Fibroblast of skin of right biceps (primary cell): ENCODE data around the gene SUPT4H1.
A peak's percentile ranks its signal among the peaks of the same experiment; 100 is the strongest.

ENCODE experiments used
- DNase-seq: peaks from one replicate; pipeline ENCODE4 v3.0.0-alpha.2; 2013

The SUPT4H1 gene

DNA sequence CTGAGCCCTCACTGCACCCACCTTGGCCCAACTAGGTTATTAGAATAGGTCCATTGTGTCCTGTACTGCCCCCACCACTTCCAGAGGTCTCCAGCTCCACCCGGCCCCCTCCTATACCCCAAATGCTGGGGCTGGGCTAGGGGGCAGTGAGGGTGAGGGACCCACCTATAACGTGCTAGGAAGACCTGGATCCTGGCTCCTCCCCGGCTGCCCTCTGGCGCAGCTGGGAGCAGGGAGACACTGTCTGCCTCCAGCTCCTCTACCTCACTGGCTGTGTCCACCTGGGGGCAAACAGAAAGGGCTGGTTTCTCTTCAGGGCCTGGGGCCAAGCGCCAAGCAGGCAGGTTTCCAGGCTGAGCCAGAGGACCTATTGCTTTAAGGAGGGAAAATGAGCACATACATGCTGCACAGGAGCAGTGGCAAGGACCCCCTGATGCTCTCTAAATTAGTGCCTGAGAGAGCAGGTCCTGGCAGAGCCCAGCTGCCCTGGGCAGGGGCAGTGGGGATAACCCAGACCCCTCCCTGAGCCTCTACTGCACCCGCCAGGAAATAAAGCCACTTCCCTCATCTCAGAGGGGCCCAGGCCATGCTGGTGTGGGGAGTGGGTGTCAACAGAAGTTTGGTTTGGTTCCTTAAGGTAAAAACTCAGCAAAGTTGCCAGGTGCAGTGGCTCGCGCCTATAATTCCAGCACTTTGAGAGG, 35.6 kb downstream of the SUPT4H1 start:
- no peak for DNase-seq

DNA sequence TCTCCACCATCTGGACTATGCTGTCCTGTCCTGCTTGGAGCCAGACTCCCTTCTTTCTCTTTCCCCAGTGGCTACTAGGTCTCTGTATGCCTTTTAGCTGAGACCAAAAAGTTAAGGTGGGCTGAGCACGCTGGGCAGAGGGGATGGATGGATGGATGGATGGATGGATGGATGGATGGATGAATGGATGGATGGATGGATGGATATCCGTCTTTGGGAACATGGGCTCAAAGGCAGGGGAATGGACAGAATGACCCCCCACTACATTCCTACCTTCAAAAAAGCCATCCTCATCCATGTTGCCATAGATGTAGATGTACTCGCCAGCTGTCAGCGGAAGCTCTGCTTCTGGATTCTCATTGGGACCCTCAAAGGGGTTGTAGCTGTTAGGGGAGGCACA, 36.3 kb downstream of the SUPT4H1 start:
- DNase-seq = no peak

DNA sequence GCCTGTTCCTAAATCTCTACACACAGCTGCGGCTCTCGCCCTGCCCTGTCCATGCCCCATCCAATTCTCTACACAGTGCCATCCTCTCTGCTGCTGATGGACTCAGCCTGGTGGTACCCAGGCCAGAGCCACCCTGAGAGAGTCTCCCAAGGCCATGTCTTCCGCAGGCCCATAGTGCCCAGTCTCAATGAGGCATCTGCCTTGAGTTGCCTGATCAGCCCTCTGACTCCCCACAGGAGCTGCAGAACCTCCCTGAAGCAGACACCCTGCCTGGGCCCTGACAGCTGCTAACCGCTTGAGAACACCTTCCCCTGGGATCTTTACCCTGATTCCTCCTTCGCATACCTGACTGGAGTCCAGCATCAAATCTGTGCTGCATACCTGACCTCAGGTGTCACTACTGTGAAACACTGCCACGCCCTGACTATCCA, 36.7 kb downstream of the SUPT4H1 start:
- DNase-seq = no peak

DNA sequence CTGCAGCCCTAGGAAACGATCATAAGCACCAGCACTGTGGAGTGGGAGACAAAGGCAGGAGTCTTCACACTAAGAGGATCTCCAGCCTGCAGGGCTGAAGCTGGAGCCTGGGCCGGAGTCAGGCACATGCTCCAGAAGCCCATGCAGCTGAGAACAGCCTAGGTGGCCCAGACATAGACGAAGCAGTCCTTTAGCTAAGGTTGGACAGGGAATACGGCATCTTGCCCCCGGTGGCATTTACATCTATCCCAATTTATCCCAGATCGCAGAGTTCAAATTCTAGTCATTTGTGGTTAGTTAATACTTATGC, 37.3 kb downstream of the SUPT4H1 start:
- no peak for DNase-seq

DNA sequence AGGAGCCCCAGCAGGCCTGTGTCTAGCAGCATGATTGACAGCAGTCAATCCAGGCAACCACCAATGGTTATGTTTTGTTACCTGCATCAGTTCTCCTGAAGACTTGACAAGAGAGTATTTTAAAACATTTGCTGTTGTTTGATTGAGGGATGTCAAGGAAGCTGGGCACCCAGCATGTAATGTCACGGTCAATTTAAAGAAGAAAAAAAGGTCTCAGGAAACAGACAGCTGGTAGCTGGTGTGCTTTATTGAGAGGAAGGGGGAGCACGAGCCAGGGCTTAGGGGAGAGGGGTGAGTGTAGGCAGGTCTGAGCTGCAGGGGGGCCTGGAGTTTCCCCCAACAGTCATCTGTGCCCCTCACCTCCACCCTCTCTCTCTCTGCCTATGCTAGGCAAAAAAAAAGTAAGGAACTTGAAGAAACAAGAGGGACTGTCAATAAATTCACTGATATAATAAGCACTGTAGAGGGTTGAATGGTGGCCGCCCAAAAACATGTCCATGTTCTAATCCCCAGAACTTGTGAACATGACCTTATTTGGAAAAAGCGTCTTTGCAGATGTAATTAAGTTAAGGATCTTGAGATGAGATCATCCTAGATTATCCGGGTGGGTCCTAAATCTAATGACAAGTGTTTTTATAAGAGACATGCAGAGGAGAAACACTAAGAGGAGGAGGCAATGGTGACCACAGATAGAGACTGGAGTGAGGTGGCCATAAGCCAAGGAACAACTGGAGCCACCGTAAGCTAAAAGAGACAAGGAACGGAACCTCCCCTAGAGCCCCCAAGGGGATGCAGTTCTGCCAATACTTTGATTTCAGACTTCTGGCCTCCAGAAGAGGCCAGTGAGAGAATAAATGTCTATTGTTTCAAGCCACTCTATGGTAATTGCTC, 37.9 kb downstream of the SUPT4H1 start:
- DNase-seq = no peak

DNA sequence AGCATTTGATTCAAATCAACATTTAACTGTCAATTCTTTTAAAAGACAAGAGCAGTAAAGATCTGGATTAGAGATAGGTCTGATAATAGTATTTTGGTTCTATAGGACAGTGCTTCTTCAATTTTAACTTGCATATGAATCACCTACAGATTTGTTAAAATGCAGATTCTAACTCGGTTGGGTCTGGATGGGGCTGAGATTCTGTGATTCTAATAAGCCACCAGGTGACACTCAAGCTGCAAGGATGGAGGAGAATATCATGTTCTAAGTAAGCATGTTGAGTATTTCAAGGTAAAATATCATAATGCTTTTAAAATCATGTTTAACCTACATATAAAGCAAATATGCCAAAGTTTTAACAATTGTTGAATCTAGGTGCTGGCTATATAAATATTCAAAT, 39.2 kb downstream of the SUPT4H1 start:
- no peak for DNase-seq

DNA sequence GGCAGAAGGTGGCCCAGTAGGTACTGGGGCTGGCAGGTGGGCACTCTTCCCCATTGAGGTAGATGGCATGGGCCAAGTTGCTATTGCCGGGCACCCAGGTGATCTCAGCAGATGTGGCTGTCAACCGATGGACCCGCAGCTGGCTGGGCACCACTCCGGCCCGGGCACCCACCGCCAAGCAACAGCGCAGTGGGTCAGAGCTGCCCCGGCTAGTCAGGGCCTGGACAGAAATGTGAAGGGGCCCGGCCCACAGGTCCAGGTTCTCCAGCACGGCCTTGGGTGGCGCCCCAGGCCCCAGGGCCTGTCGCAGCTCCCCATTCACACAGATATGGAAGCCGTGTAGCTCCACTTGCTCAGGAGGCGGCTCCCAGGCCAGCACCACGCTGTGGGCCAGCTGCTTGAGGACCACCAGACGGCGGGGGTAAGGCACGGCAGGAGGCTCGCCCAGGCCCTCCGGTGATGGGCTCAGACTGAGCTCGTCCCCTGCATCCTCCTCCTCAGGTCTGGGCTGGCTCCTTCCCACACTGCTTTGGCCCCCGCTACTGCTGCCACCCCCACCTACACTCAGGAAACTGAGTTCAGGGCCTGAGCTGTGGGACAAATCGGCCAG, 39.9 kb downstream of the SUPT4H1 start:
- DNase-seq = no peak

DNA sequence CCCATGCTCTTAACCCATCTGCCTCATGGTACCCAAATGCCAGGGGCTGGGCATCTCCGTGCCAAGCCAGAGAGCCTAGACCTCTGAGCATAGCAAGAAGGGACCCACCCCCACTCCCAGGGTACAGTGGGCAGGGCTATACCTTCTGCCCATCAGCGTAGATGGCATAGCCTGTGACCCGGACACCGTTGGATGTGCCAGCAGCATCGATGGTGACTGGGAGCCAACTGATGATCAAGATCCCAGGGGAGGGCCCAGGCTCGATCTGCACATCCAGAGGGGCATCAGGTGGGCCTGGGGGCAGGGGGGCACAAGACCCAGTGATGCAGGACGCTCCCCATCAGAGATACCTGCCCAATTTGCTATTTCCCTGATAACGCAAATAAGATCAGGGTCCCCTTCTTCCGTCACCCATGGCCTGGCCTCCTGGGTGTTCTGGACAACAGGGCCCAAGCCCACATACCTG, 40.5 kb downstream of the SUPT4H1 start:
- DNase-seq = no peak

DNA sequence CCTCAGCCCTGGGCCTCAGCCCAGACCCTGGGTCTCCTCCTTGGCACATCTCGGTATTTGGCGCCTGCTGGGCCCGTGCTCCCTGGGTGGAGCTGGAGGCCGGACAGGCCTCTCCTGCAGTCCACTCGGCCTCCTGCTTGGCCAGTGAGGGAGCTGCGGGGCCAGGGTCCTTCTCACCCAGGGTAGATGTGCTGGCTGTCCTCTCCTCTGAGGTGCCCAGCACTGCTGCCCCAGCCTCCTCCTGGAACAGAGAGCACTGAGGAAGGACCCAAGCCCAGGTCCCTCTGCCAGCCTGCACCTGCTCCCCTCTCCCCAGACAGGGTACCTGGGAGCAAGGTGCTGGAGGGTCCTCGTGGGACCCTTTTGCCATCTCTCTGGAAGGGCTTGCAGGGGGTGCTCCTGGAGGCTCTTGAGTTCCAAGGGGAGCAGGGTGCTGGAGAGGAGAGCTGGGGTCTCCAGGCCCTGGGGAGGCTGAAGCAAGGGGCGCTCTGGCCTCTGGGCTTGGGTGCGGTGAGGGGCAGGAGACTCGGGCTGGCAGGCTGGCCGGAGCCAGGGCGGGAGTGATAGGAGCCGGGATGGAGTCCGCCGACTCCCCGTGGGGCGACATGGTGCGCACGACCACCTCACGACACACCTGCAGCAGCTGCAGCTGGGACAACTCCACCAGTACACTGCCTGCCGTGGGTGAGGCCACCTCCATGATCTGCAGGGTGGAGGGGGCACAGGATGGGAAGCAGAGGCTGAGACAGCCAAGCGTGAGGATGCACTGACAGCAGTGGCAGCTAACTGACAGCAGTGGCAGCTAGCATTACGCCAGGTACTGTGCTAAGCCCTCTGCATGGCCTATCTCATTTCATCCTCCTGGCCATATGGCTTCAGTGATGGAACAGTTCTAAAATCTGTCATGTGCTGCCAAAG, 41.2 kb downstream of the SUPT4H1 start:
- no peak for DNase-seq

DNA sequence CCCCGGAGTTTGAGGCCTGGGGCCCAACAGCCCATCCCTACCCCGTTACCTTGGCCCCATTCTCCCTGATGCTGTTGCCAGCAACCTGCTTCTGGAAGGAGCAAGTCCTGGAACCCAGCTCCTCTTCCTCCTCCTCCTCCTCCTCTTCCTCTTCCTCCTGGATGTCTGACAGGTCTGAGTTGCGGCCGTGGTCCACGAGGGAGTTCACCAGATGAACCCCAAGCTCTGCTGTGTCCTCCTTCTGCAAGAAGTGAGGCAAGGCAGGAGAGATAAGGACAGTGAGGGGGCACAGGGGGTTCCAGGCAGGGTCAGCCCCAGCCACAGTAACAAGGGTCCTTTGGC, 42.1 kb downstream of the SUPT4H1 start:
- DNase-seq = no peak

DNA sequence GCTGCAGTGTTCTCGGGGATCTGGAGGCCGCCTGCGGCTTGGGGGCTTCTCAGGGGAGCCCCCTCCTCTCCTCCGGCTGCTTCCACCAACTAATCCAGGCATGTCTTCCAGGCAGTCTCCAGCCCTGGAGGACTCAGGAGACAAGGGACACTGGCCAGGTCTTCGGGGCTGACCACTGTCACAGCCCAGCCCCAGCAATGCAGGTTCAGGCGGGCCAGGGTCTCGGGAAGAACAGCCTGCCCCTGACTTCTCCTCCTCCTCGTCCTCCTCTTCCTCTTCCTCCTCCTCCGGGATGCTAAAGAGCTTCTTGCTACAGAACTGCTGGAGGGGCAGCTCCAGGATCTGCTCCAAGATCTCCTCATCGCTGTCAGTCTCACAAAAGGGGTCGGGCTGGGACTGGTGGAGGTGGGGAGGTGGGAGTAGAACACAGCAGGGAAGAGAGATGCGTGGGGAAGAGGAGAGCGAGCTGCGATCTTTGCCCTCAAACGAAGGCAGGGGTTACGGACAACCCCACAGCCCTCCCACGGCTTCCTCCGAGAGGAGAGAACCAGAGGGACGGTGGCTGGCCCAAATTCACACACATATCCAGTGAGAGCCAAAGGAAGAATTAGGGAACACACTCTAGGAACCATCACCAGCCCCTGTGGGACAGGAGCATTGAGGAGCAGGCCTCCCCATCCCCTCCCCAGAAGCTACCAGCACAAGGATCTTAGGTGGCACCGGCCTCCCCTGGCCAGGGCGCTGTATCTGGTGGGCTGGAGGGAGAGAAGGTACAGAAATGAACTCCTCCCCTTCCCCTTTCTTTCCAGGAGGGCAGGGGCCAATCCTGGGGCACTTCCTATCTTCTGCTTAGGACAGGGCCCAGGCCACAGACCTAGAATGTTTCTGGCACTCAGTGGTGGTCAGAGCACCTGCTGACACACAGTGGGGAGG, 42.8 kb downstream of the SUPT4H1 start:
- no peak for DNase-seq

DNA sequence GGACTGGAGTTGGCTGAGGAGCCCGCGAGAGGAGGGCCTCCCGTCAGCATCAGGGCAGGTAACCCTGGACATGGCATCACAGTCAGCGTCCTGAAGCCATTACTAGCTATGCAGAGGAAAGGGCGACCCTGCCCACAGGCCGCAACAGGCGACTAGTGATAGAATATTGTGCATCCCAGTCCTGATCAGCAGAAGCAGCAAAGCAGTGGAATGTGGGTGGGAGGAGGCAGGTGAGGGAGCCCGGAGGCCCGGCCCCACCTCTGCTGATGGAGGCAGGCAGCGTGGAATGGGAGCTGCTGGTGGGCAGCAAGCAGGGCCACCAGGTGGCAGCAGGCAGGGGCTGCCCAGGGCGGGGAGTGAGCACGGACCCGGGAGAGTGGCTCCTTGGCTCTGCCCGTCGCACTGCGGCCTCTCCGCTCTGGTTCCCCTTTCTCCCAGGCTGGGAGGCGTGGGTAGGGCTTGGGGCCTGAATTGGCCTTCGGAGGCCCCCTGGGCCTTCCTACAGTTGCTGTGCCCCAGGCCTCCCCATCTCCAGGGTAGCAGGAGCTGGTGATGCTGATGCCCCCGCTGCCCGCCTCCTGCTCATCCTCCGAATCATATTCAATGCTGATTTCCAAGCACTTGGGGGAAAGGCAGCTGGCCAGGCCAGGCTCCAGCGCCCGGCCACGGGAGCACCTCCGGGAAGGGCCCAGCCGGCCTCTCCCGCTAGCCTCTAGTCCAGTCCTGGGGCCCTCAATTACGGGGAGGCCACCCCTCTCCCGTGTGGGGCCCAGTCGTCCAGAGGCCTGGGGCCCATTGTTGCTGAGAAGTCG, 43.6 kb downstream of the SUPT4H1 start:
- no peak for DNase-seq

DNA sequence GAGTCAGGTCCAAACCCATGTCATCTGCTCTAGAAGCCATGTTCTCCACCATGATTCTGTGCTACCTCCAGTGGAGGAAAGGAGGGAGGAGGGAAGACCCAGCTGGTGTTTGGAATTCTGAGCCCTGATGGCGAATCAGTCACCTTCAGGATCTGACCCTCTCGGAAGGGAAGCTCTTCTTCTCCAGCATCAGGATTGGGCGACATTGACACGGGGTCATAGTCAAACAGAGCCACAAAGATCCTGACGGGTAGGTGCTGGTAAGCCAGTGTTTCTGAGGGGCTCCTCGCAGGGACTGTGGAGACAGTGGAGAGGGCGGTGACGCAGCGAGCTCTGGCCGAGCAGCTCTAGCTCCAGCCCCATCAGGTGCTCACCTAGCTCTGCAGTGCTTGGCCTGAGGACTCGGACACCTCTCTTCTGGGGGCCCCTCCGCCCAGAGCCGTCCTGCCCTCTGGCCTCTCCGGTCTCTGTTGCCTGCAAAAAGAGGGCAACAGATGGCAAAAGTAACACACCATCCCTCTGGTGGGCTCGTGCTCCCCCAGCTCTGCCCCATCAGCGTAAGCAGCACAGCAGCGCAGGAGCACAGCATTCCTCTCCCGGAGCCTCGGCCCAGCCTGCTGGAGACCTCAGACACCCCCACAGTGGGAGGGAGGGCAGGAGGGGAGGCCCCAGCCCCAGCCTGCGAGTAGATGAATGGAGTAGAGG, 44.4 kb downstream of the SUPT4H1 start:
- no peak for DNase-seq

DNA sequence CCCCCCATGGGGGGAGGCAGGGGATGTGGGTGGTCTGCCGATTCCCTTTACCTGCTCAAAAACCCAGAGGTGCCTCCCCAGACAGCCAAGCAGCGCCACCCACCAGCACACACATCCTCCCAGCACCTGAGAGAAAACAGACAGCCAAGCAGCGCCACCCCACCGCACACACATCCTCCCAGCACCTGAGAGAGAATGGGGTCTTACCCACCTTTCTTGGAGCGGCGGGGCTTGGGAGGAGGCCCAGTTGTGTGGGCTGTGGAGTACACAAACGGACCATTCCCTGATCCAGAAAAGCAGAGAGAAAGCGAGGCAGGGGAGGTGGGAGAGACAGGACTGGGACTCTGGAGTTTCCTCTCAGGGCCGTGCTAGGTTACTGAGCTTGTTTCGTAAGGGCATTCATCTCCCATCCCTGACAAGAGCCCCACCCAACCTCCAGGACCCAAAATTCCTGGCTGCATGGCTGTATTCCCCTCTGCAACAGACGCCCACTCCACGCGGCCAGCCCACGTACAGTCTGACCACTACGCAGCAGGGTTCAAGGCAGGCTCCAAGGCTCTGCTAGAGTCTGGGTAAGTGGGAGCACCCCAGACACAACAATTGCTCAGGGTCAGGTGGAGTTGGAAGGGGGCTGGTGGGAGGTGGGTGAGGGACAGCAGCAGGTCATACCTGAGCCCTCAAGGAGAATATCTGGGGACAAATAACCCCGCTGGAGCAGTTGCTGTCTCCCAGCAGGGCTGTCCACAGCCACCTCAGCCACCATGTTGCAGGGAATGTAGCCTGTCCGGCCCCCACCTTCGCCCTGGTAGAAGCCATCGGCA, 45.7 kb downstream of the SUPT4H1 start:
- DNase-seq = no peak

DNA sequence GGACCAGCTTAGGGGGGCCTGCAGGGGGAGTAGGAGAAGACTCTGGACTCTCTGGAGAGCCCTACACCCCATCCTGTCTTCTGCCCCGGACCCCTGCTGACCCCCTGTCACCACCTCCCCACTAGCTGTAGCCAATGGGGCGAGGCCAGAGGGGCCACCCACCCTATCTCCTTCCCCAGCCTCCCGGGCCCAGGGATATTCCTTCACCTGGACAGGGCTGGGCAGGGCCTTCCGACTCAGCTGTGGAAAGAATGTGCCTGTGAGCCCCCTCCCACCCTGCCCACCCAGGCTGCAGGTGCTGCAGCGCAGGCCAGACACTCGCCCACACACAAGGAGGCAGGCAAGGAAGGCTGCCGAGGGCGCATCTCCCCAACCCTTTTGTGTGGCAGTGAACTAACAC, 46.4 kb downstream of the SUPT4H1 start:
- no peak for DNase-seq

DNA sequence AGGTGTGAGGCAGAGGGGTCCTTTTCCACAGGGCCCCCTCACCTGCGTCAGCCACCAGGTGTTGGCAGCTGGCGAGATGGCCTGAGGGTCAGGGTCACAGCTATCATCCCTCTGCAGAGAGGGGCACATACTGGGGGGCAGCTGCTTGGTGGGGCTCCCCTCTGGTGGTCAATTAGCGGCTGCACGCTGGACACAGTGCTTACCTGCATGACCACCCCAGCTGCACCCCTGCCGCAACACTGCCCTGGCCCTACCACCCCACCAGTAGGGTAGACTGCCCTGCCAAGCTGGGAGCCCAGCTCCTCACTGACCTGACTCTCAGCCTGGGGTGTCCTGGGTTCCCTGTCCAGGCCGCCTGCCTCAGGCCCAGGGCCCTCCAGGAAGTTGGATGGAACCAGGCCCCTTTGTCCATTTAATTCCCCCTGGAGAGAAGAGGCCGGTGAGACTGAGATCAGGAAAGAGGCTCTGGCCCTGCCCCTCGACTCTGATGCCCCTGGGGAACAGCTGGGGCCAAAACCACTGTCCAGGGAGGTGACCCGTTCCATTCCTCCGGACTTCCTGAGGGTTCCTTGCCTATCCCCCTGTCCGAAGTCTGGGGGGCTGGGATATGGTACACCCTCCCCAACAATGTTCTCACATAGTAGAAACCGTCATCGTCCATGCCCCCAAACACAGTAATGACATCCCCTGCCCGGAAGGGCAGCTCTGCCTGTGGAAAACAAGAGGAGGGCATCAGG, 47.1 kb downstream of the SUPT4H1 start:
- DNase-seq = no peak

DNA sequence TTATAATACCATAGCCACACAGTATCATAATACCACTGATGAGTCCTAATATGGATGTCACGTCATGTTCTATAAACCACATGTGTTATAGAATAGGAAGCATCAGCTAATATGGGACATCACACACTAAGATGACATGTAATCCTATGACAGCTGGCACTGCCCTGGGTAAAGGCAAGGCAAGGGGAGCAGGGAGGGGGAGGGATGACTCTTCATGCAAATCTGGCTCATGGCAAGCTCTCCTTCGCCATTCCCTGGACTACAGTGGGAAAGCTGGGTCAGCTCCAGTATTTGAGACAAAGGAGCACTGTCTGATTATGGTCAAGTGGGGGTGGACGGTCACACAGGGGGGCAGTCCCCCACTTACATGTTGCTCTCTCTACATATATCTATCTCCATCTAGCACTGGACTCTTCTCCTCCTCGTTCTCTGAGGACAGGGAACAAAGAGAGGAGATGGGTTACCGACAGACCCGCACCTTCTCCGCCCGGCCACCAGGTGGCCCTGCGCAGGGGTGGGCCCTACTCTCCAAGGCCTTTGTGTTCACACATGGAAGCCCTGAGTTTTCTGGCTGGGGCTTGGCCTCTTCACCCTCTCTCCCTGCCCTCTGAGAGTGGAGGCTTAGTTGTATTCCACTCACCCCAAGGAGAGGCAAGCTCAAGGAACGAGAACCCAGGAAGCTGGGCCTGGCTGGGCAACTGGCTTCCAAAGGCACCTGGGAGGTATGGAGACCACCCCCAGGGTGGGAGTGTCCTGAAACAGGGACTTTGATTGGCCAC, 47.8 kb downstream of the SUPT4H1 start:
- DNase-seq = peak; percentile 44
